ENCODE data around the gene XPNPEP2.

XPNPEP2 gene

DNA sequence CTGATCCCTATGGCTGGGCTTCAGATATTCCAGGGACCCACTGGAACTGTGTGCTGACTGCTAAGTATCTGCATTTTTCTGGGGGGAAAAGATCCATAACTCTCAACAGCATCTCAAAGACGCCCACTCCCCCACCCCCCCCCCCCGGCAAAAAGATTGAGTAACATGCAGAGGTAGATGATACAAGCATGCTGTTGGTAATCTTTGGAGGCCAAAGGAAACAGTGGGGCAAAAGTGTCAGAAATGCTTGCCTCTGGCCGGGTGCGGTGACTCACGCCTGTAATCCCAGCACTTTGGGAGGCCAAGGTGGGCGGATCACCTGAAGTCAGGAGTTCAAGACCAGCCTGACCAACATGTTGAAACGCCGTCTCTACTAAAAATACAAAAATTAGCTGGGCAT is 12.2 kb downstream of the XPNPEP2 start:
- DNase-seq (ENCODE audit: low spot score) = no peak

DNA sequence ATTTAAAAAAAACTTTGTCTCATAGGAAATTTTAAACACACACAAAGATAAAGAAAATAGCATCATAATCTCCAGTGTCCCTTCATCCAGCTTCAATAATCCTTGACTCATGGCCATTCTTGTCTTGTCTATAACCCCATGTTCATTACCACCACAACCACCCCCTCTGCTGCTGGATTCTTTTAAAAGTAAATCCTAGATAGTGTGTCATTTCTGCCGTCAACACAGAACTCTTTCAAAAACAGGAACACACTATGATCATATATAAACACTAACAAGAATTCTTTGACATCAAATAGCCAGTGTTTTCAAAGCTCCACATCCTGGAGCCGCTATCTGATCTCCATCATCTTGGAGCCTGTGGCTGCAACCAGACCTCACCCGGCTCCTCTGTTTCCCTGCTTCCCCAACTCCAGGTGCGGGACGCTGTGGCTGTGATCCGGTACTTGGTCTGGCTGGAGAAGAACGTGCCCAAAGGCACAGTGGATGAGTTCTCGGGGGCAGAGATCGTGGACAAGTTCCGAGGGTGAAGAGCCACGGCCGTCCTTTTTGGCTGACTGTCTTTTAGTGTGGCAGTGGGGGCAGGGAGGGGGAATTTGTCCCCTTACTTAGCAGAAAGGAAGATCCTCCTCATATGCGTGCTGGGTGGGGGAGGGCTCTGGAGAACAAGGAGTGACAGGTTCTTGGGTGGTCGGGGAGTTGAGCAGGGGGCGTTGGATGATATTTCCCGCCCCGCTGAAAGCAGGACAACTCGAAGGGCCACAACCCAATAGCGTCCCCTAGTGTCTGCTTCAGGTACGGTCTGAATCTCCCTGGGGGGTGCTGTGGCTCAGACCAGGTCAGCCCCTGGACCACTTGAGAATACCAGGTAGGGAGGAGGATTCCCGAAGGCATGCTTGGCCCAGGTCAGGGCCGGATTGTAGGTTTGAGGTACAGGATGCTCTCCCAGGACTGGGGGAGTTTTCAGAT is 15.6 kb downstream of the XPNPEP2 start:
- DNase-seq (ENCODE audit: low spot score) = no peak

DNA sequence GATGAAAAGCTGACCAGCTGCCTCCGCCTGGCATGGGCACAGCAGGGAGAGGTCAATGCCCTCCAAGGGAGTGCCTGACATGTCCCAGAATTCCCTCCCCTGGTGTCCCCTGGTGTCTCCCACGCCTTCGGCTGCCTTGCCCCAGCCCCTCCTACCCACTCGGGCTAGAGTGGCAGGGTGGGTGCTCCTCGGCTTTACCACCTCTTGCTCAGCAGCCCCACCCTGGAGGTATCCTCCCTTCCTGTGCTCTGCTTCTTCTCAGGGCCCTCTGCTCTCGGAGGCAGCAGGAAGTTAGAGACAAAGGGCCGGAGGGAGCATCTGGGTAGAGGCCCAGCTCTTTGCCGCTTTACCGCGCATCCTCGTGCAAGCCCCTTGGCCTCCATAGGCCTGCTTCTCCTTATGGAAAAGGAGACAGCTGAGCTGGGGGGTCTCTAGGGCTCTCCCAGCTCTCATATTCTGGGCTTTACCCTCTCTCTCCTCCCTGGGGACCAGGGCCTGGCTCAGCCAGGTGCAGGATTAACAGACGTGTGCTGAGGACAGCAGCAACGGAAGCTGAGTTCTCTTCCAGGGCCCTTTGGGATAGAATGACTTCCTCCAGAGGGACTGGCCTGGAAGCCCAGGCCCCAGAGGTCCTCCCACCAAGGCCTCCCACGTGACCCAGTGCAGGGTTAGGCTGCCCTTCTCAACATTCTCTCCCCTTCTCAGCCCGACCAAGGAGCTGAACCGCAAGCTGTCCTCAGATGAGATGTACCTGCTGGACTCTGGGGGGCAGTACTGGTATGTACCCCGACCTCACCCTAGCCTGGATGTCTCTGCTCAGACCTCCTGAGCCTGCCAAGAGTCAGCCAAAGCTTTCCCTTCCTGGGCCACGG is 17.2 kb downstream of the XPNPEP2 start:
- DNase-seq (ENCODE audit: low spot score) = peak; percentile 5

DNA sequence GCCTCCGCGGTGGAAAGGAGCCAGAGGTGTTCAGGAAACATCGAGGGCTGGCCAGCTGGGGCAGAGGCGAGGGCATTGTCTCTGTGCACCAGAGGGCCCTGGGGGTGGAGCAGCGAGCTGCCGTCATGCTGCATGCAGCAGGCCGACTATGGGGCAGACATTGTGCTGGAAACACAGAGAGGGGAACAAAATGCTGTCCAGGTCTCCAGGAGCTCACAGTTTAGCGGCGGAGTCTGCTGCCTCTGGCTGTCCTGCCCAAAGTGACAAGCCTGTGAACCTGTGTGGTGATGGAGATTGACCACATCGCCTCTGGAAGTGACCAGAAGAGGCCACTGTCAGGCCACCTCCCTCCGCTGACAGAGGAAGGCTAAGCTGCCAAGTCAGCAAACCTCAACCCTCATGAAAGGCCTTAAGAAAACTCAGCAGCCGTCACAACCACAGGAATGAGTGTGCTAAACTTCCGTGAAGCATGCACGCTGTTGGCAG is 20.8 kb downstream of the XPNPEP2 start:
- peak; percentile 26 for DNase-seq (ENCODE audit: low spot score)

DNA sequence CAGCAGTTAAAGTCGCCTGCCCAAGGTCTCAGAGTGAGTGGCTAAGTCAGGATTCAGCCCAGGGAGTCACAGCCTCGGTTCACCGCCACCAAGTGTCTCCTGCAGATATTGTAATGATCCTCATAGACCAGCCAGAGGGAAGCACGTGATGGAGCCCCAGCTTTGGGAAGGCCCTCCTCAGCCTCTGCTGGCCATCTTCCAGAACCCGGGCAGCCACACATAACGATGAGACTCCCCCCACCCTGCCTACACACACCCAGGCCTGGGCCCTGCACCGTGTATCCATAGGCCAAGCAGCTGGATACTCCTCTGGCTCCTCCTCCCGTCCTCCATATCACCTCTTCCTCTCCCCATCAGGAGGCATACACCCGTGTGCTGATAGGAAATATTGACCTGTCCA is 21.4 kb downstream of the XPNPEP2 start:
- DNase-seq (ENCODE audit: low spot score) = no peak

DNA sequence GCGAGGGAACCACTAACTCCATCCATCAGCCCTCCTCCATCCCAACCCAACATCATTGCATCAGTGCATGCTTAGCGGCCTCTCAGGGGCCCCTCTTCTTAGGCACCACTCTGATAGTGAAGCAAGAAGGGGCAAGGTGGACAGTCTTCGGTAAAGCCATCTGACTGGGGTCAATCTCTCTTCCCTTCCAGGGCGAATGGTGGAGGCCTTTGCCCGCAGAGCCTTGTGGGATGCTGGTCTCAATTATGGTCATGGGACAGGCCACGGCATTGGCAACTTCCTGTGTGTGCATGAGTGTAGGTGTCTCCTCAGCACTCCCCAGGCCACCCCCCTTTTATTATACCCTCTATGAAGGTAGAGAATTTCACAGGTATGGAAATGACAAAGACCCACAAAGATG is 22.2 kb downstream of the XPNPEP2 start:
- no peak for DNase-seq (ENCODE audit: low spot score)

DNA sequence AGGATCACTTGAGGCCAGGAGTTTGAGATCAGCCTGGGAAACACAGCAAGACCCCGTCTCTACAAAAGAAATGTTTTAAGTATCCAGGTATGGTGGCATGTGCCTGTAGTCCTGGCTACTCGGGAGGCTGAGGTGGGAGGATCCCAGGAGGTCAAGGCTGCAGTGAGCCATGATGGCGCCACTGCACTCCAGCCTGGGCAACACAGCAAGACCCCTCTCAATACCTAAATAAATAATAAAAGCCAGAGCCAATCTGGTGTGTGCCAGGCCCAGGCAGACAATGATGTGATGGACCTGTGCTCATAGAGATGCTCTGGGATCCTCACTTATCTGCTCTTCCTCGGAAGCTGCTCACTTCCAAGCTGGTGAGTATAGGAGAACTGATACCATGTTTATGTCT is 22.8 kb downstream of the XPNPEP2 start:
- no peak for DNase-seq (ENCODE audit: low spot score)

DNA sequence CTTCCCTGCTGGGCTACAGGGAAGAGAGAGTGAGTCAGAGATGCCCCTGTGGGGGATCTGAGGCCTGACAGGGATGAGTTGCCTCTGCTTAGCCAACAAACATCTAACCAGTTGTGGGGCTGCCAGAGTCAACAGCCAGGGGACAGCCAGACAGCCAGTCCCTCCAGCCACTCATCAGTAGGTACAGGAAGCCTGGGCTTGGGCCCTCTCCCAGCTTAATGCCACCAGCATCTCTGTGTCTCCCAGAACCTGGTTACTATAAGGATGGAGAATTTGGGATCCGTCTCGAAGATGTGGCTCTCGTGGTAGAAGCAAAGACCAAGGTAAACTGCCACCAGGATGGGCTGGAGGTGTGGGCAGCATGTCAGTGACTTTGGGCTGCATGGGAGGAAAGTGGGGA is 23.7 kb downstream of the XPNPEP2 start:
- DNase-seq (ENCODE audit: low spot score) = no peak

DNA sequence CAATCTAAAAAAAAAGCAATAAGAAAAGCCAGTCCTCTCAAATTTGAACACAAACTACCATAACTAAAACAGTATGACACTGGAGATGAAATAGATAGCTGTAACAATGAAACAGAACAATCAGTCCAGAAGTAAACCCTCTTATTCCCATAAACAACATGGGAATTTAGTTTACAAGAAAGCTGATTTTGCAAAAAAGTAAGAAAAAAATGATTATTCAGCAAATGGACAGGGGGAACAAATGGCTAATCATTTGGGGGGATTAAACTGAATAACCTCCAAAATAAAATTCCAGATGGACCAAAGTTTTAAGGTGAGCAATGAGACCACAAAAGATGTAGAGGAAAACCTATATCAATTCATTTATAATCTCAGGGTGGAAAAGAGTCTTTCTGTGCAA is 24.9 kb downstream of the XPNPEP2 start:
- DNase-seq (ENCODE audit: low spot score) = no peak

DNA sequence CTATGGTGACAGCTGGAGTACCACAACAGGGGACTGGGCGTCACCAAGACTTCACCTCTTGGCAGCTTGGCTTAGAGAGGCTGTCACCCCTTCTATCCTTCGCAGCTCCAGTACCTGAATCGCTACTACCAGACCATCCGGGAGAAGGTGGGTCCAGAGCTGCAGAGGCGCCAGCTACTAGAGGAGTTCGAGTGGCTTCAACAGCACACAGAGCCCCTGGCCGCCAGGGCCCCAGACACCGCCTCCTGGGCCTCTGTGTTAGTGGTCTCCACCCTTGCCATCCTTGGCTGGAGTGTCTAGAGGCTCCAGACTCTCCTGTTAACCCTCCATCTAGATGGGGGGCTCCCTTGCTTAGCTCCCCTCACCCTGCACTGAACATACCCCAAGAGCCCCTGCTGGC is 29.4 kb downstream of the XPNPEP2 start:
- DNase-seq (ENCODE audit: low spot score) = no peak

DNA sequence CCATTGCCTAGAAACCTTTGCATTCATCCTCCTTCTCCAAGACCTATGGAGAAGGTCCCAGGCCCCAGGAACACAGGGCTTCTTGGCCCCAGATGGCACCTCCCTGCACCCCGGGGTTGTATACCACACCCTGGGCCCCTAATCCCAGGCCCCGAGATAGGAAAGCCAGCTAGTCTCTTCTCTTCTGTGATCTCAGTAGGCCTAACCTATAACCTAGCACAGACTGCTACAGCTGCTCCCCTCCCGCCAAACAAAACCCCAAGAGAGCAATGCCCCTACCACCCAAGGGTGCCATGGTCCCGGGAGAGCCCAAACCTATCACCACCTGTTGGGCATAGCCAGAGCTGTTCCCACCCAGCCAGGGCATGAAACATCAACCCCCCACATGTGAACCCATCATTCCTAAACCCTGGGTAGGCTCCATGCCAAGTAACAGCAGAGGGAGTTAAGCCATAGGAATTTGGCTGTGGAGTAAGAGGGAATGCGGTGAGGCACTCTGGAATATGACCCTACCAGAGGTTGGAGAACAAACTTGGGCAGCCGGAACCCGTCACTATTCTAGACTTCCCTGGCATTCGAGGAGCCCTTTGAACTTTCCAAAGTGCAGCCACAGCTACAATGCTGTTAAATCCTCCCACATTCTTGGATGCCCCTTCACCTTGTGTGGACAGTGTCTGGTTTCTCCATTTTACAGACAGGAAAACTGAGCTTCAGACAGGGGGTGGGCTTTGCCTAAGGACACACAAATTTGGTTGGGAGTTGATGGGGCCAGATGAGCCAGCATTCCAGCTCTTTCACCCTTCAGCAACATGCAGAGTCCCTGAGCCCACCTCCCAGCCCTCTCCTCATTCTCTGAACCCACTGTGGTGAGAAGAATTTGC is 30.0 kb downstream of the XPNPEP2 start:
- no peak for DNase-seq (ENCODE audit: low spot score)

DNA sequence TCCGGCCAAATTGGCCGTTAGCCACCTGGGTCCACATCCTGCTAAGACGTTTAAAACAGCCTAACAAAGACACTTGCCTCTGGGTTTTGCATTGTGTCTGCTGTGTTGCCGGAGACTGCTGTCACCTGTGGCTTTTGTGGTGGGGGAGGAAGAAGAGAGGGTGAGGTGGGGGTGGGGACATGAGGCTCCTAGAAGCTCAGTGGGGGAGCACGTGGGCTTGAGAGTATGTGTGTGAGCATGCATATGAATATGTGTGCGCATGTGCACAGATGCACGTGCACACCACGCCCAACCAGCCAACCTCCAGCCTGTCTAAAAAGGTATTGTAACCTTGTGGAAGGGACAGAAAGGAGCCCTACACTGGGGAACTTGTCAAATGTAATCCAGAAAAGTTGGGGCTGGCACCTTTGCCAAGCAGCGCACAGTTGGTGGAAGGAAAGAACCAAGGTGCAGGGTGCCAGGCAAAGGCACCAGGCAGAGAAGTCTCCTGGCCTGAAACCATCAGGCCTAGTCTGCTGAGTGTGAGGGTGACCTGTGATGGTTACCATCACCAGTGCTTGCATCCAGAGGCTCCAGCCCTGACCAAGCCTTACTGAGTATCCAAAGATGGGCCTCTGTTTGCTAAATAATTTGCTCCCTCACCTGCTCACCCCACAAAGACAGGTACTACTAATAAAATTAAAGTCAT is 30.8 kb downstream of the XPNPEP2 start:
- no peak for DNase-seq (ENCODE audit: low spot score)

DNA sequence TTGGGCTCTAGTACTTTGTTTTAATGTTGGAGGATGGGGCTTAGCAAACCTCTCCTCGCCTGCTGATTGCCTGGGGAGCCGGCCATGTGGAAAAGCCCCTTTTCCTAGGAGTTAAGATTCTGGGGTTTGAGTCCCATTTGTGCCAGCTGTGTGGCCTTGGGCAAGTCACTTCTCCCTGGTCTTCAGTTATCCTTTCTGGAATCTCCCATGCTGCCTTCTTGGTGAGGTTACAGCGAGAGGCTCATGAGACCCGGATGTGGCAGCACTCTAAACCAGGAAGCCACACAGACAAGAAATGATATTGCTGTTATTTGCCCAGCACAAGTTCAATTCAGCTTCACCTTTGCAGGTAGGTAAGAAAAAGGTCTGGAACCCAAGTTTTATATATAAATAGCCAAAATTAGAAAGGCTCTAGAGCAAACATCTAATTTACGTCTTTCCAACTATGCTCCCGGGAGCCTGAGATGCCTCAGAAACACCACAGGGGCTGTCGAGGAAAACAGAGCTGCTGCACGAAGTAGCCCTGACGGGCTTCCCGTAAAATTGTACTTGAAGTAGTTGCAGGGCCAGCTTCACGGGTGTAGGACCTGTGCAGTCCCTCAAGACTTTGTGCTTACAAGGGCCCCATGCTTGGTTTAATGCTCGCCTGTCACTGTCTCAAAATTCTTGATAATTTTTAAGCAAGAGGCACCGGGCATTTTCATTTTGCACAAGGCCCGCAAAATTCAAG is 32.7 kb downstream of the XPNPEP2 start:
- no peak for DNase-seq (ENCODE audit: low spot score)

DNA sequence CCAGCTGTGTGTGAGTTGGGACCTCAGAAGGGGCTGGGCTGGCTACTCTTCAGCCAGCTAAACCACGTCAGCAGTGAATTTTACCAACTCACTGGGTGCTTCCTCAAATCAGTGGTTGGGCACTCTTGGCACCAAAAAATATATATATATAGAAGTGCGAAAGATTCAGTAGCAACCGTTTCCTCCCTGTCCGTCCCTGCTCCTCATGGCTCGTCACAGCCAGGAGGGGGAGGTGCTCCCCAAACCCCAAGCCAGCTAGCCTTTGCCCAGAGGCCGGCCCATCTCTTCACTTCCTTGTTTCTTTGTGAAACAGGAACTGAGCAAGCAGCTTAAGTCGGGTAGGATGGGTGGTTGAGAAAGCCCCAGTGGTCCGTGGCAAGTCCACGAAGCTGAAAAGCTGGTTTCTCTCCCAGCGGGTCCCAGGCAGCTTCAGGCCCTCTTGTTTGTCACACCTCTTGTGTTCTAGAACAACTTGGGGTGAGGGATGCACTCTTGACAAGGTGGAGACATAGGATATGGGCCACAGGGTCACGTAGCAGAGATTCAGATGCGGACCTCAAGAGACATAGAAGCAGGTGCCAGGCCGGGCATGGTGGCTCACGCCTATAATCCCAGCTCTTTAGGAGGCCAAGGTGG is 34.1 kb downstream of the XPNPEP2 start:
- DNase-seq (ENCODE audit: low spot score) = no peak

DNA sequence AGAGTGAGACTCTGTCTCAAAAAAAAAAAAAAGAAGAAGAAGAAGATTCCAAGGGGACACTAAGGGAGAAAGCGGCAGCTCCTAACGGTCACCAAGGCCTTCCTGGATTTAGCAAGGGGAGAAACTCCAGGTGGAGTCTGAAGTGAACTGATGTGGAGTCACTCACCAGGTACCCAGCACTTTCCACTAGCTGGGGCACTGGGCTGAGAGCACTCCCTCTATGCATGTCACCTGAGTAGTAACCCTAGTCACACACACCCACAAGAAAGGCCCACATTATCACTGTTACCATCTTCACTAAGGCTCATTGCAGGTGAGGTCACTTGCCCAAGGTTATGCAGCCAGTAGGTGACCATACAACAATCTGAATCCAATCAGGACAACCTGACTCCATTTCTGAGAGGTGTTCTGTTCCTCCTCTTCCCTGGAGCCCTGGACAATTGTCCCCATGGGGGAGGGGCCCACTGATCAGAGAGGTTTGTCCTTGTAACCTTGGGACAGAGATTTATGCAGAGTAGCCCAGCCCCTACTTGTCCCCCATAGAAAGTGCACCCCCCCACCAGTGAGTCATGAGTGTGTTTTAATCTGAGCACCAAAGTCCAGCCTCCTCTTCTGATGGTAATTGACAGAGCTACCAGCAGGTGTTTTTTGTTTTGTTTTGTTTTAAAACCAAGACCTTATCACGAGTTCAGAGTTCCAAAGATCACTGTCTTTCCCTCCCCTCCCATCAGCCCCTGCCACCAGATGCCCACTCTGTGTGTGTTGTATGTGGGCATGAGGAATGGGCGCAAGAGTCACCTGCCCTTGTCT is 35.1 kb downstream of the XPNPEP2 start:
- DNase-seq (ENCODE audit: low spot score) = no peak

DNA sequence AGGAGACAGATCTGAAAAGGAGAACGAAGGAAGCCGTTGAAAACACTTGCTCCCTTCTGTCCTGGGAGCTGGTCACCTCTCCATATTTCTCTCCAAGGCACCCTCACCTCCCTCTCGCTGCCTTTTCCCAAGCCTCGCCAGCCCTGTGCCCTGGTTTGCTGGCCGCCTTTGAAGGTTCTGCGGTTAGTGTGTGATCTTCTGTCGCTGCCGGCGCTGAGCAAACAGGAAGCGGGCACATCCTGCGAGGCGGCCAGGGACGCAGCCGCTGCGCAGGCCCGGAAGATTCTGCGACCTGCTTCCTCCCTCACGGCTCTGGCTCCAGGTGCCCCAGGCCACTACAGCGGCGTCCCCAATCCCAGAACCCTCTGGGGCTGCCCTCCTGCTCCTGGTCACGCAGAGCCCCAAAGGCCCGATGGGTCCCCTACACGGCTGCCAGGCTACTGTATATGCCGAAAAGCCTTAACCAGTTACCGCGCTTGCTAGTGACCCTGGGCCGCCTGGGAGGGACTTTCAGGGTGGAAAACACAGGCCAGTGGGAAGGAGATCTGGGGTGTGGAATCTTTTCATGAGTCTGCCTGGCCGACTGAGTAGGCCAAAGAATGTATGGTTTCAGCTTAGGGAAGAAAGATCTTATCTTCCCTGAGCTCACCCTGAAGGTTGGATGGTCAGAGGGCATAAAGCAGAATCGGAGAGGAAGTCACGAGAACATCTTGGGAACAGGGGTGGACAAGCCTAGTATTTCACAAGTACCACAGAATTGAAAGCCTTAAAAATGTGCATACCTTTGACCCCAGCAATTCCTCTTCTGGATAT is 38.6 kb downstream of the XPNPEP2 start:
- DNase-seq (ENCODE audit: low spot score) = no peak

DNA sequence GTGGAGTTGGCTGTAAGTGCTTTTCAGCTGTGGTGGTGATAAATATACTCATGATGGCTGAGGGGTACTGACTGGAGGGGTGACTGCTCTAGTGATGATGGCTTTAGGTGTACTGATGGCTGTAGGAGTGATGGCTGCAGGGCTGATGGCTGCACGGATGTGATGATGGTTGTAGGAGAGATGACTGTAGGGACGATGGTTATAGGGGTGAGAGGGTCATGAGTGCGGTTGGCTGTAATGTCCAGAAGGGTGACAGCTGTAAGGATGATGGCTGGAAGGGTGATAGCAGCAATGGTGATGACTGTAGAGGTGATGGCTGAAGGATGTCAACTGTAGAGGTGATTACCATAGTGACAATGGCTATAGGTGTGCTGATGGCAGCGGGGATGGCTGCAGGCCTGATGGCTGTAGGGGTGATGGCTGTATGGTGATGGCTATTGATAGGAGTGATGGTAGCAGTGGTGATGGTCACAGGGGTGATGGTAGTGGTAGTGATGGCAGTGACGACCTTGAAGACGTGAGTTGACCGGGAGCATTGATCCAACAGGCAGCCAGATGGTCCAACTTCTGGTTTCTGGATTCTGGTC is 40.4 kb downstream of the XPNPEP2 start:
- no peak for DNase-seq (ENCODE audit: low spot score)

DNA sequence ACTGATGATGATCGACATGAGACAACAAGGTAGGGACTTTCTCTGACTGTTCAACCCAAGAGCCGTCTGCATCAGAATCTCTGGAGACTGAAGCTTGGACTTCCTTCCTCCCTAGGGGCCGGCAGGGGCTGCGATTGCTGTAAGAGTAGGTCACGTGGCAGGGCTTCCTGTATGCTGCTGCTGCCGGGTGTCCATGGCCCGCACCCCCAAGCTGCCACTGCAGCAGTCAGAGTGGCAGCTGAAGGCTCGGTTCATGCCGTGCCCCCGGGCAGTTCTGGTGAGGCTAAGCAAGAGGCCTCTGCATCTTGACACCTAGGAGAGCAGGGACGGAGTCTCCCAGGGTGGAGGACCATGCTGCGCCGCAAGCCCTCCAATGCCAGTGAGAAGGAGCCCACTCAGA is 41.0 kb downstream of the XPNPEP2 start, which contains the start of gene SASH3:
Gene SASH3 (plus strand): TSS at position 203 of the 400 bp plus-strand sequence. CDS start 149 bp downstream, at position 352.
- no peak for DNase-seq (ENCODE audit: low spot score)

Data from RKO (cell line).